GM21717 (cell line): Measurements from ENCODE around the gene ZNF778.

Experiments
- ATAC-seq: cut with Tn5 transposase; IDR thresholded peaks from one replicate; pipeline ENCODE4 v1.9.1; 2021; ENCODE audit warnings: mild to moderate bottlenecking, moderate library complexity; ENCODE audit not compliant: unreplicated experiment

ZNF778 gene

DNA sequence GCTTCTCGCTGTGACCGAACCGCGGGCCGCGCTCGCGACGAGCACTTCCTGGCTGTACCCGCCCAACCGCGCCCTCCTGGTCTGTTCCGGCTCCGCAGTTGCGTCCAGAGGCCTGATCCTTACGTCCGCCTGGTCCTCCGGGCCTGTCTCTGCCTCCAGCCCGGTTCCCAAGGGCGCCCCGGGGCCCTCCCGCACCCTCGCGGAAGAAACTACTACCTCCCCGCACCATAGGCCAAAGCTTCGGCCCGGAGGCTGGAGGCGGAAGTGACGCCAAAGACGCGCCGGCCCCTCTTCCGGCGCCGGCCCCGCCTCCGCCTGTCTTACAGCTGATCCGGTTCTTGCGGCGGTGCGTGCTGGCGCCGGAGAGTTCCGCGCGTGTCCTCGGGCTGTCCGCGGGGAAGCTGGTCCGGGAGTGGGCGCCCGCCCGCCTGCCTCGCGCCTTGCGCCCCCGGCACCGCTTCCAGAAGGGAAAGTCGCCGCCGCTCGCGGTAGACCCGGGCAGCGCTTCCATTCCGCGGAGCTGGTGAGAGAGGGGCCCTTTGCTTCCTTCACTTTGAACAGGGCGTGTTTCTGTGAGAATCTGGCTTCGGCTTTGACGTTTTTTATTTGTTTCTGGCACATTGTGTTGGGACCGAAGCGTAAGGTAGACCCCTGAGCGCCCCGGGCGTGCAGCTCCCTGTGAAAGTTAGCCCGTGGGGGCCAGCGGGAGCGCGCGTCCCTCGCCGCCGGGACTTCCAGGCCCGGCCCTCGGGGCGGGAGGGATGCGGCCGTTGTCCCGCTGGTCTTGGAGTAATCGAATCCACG is at the start of gene ZNF778:
ZNF778 (plus strand) TSS at position 316 of the 804 bp plus-strand sequence. CDS start 3,425 bp downstream, outside the sequence.
- peak; percentile 75 for ATAC-seq

DNA sequence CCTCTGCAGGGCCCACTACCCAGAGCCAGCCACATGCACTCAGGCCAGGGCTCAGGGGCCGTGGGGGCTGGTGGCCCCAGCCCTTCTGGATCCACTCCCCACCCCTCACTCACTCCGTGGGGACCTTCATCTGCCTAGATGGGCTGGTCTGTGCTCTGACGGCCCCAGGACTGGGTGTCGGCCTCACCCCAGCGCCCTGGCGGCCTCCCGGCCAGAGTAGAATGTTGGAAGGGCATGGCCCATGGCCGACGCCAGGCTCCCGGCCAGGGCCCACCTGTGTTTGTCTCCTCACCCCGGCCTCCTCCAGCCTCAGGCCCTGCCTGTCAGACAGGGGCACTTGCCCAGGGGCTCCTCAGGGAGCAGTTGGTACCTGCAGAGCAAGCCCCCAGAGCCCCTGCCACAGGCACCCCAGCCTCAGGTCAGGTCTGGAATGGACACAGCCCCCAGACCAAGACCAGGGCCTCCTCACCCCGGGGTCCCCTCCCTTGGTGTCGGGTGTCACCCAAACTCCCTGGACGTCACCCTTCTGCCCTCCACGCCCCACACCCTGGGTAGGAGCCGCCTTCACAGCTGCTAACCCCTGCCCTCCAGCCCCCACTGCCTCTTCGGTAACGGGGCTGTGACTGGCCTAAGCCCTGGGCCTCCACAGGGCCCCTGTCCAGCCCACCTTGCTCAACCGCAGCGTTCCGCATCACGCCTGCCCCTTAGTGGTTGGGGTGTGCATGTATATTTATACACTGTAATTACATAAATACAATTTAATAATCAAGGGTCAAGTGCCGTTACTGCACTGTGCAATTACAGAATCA is 48.9 kb upstream of the ZNF778 start:
- ATAC-seq, result no peak

- ATAC-seq, result no peak
These were observed 47.7 kb upstream of the ZNF778 start for GRCh38 chr16:89169778-89170177.

DNA sequence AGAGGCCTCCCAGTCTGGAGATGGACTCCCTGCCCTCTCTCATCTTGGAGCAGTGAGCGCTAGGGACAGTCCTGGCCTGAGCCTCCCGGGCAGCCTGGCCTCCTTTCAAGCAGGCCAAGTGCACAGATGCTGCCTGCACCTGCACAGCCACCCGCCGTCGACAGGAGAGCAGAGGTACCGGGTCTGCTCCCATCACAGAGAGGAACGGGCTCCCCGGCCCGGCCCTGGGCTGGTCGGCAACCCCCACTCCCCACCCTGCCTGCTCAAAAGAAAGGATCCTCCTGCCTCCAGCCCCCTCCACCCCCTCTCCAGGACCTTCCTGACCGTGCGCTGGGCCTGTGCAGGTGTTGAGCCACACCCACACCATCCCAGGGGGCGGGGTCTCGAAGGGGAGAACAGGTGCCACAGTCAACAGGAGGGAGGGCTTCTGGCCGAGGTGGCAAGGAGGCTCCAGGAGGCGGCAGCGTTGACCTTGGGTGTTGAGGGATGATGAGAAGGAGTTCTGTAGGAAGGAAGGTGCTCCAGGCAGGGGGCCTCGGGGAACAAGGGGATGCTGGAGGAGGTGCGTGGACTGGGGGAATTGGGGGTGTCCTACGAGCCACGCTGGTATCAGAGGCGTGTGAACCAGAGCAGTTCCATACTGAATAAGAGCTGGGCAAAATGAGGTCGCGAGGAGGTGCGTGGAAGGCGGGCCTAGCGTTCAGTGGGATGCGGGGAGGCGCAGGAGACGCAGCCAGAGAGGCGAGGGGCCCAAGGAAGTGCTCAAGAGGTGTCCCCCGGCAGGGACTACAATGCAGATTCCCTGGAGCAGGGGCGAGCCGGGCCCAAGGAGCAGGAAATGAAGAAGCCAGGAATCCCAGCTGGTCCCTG is 46.9 kb upstream of the ZNF778 start:
- ATAC-seq, result no peak

DNA sequence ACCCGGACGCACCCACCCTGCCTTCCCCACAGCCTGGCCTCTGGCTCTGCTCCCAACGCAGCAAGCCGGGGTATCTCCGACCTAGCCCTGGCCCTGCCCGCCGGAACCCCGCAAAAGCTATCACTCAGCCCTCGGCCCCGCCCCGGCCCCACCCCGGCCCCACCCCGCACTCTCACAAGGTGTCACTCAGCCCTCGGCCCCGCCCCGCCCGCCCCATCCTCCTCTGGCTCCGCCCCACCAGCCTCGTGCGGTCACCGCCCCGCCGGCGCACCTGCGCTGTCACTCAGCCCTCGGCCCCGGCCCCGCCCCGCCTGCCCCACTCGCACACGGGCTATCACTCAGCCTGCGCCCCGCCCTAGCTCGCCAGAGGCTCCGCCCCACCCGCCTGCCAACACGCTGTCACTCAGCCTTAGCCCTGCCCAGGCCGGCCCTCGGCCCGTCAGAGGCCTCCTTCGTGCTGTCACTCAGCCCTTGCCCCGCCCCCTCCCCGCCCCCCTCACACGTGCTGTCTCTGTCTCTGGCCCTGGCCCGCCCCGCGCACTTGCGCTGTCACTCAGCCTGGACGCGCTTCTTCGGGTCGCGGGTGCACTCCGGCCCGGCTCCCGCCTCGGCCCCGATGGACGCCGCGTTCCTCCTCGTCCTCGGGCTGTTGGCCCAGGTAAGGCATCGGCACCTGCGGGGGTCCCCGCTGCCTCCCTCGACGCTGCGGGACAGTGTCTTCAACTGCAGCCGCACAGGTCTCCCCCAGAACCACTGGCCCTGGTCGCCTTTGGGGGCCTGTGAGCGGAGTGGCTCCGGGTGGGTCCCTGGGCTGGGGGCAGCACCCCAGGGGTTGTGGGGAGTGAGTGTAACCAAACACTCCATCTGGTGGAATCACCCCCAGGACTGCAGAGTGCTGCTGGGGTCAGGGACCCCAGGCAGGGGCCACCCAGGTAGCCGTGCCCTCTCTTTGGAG is 46.0 kb upstream of the ZNF778 start, which contains the start of gene CDH15:
CDH15 (plus strand) TSS at position 533 of the 955 bp plus-strand sequence; CDS start at position 617, 84 bp downstream.
- ATAC-seq, result peak; percentile 61

- no peak for ATAC-seq
These were observed 45.4 kb upstream of the ZNF778 start for GRCh38 chr16:89172171-89172527.

GRCh38 chr16:89172528-89173173 is 44.9 kb upstream of the ZNF778 start:
- ATAC-seq, result no peak

GRCh38 chr16:89173174-89173921 is 44.2 kb upstream of the ZNF778 start:
- ATAC-seq, result no peak

DNA sequence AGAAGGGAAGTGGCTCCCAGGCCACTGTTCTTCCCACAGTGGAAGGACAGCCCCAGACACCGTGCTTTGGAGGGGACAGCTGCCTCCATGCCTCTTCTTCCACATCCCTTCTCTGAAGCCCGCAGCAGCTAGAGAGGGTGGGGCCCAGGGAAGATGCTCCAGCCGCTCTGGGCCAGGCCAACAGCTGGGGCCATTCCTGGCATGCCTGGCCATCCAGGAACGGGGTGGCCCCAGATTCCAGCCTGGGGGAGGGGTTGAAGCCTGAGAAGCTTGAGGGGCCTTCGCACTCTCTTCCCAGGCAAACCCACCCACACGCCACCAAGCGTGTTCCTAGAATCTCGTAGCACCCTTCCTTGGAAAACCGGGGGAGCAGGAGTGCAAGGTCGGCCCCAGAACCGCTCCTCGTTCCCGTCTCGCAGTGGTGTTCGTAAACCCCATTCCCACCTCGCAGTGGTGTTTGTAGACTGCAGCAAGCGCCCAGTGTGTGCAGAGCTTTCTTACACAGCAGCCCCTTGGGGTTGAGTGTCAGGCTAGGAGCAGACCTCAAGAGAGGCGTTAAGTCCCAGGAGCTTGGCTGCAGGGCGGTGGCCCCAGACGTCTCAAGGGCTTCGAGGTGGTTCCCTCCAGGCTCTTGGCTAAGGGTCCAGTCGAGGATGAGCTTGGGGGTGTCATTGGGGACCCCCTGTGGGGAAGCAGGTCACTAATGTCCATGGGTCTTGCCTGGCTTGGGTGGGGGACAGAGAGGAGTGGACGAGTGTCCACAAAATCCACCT is 43.3 kb upstream of the ZNF778 start:
- no peak for ATAC-seq

- no peak for ATAC-seq
These were observed 42.6 kb upstream of the ZNF778 start for GRCh38 chr16:89174877-89175276.

DNA sequence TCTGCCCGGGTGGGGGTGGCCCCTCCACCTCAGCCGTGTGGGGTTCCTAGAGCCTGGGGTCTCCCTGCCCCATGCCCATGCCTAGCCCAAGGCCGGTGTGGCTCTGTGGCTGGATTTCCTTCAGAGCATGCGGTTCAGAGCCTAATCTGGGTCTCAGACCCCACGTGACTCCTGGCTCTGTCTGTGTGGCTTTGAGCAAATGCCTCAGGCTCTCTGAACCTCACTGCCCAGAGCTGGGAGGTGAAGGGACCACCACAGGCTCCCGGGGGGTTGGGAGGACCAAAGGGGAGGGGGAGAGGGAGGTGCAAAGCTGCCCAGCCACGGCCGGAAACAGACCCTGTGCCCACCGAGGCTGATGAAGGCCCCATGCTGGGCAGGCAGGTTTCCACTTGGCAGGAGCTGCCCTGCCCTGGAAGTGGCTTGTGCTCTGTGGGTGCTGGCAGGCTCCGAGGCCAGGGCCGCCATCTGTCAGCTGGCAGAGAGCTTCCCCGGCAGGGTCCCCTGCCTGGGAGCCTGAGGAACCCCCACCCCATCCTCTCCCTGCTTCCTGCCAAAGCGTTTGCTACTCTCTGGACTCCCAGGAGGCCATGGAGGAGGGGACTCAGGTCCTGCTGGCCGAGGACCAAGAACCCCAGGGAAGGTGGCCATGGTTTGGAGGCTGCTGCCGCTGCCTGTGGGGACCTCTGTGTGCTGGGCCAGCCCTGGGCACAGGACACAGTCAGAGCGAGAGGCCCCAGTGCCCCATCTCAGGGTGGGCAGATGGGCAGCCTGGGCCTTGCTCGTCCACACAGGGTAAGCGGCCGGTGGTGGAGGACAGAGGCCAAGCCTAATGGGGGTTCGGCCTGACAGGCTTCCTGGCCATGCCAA is 42.0 kb upstream of the ZNF778 start:
- no peak for ATAC-seq

GRCh38 chr16:89176147-89176690 is 41.3 kb upstream of the ZNF778 start:
- no peak for ATAC-seq

GRCh38 chr16:89176717-89177116 is 40.8 kb upstream of the ZNF778 start:
- ATAC-seq, result no peak

GRCh38 chr16:89177501-89177900 is 40.0 kb upstream of the ZNF778 start:
- ATAC-seq, result no peak

GRCh38 chr16:89178453-89179147 is 38.9 kb upstream of the ZNF778 start:
- no peak for ATAC-seq

DNA sequence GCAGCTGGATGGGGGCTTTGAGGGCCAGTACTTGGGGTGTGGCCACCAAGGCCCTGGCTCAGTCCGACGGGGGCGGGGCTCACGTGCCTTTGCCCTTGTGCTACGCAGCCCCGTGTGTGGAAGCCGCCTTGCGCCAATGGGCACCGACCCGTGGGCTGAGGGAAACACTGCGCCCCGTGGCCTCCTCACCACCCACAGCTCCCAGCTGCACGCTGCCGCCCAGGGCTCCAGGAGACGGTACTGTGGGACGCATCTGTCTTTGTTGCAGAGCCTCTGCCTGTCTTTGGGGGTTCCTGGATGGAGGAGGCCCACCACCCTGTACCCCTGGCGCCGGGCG is 38.4 kb upstream of the ZNF778 start:
- ATAC-seq, result no peak
